ENCODE measurements around the gene EPHB3. TPM values are rescaled to one million over a fixed set of nuclear protein-coding genes. Genes with fewer than 3 reads are reported as not detected.
A peak's percentile ranks its signal among the peaks of the same experiment; 100 is the strongest.

Gene EPHB3
- total and polyA plus RNA-seq, 10 of the 15 experiments (the other 5 are each of a cell fraction or from before 2014, with no cell fraction given): 0.09 TPM; not detected in 9

DNA sequence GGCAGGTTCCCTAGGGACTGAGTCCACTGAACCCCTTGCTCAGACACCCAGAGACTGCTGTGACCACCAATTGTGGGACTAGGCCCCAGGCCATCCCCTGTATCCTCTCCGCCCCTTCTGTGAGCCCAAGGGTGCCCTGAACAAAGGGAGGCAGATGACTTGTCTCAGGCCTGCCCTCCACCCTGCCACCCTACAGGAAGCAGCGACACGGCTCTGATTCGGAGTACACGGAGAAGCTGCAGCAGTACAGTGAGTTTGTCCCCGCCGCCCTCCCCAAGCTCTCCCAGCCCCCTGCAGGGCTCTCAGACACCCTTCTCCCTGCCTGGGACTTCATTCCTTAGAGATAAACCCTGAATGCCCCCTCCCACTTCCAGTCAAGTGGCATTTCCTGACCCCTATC is 16.6 kb downstream of the EPHB3 start:
- Histone ChIP-seq H3K27ac (ENCODE audit: control insufficient read depth, insufficient read depth) (no peak overlapping the region), H2AFZ (ENCODE audit: control insufficient read depth, low read depth, low read length) (no peak overlapping the region), H3K27me3 (replicated peaks in 1 of 2; ENCODE audit: control insufficient read depth in 2 of 2, insufficient read depth in 2 of 2, low read length in 1 of 2) (no peaks in the 10 kb centered on the region; a peak in 2 of 4 replicates), H4K20me1 (ENCODE audit: control insufficient read depth, insufficient read depth) (no peaks in the 10 kb centered on the region), H3K4me3 (no peak overlapping the region), H3K4me2 (ENCODE audit: control insufficient read depth, insufficient read depth) (no peak overlapping the region), H3K36me3 (ENCODE audit: control insufficient read depth in 2 of 2, insufficient read depth in 2 of 2, low read length in 1 of 2) (no peaks in the 10 kb centered on the region), H3K9ac (ENCODE audit: control insufficient read depth, insufficient read depth, low read length) (no peak overlapping the region), H3K9me3 (replicated peaks; ENCODE audit: control insufficient read depth, insufficient read depth, low read length) (no peaks in the 10 kb centered on the region), H3K79me2 (ENCODE audit: control insufficient read depth, insufficient read depth, low read length) (no peaks in the 10 kb centered on the region), H3K4me1 (ENCODE audit: control insufficient read depth, insufficient read depth, low read length) (no peaks in the 10 kb centered on the region)
- no peak for DNase-seq (ENCODE audit: low read depth, low spot score)
- 42% methylated on average over 7 of the region's 7 CpGs for WGBS (ENCODE audit: insufficient coverage, insufficient replicate concordance, low lambda C conversion rate, missing lambda C conversion rate)
- peak; percentile 56 for ATAC-seq
- CTCF ChIA-PET: interaction anchor here (1.0 kb wide), 1 partner anchor 17 kb away, joined by 3 read pairs; the partner anchor contains the start of gene EPHB3
- POLR2A ChIA-PET: no interaction called here
- no peak for FAIRE-seq
- TF ChIP-seq TARDBP (IDR thresholded peaks at IDR 0.05; ENCODE audit: borderline replicate concordance) (no peak), E2F4 (IDR thresholded peaks at IDR 0.05; ENCODE audit: low read depth, low read length) (no peak), POLR2AphosphoS2 (IDR thresholded peaks at IDR 0.05; ENCODE audit: low read depth, low read length) (no peak), GABPA (IDR thresholded peaks at IDR 0.05; ENCODE audit: low read depth) (no peak), YBX1 (IDR thresholded peaks at IDR 0.05) (no peak), BCL11A (IDR thresholded peaks at IDR 0.05; ENCODE audit: low read depth, low read length) (no peak), SIN3A (IDR thresholded peaks at IDR 0.05; ENCODE audit: low read depth, low read length) (no peak), CBX5 (IDR thresholded peaks at IDR 0.05; ENCODE audit: low read depth) (no peak)
- TF ChIP-seq, protein P1, sequence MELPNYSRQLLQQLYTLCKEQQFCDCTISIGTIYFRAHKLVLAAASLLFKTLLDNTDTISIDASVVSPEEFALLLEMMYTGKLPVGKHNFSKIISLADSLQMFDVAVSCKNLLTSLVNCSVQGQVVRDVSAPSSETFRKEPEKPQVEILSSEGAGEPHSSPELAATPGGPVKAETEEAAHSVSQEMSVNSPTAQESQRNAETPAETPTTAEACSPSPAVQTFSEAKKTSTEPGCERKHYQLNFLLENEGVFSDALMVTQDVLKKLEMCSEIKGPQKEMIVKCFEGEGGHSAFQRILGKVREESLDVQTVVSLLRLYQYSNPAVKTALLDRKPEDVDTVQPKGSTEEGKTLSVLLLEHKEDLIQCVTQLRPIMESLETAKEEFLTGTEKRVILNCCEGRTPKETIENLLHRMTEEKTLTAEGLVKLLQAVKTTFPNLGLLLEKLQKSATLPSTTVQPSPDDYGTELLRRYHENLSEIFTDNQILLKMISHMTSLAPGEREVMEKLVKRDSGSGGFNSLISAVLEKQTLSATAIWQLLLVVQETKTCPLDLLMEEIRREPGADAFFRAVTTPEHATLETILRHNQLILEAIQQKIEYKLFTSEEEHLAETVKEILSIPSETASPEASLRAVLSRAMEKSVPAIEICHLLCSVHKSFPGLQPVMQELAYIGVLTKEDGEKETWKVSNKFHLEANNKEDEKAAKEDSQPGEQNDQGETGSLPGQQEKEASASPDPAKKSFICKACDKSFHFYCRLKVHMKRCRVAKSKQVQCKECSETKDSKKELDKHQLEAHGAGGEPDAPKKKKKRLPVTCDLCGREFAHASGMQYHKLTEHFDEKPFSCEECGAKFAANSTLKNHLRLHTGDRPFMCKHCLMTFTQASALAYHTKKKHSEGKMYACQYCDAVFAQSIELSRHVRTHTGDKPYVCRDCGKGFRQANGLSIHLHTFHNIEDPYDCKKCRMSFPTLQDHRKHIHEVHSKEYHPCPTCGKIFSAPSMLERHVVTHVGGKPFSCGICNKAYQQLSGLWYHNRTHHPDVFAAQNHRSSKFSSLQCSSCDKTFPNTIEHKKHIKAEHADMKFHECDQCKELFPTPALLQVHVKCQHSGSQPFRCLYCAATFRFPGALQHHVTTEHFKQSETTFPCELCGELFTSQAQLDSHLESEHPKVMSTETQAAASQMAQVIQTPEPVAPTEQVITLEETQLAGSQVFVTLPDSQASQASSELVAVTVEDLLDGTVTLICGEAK (IDR thresholded peaks at IDR 0.05; ENCODE audit: borderline replicate concordance): no peak
- in situ Hi-C loops (cut with MboI): no loop called here
- RAD21 ChIA-PET (ENCODE audit: unreplicated experiment): no interaction called here
- intact Hi-C loops (cut with micrococcal nuclease; ENCODE audit: unreplicated experiment): no loop called here
- SMC1A ChIA-PET (ENCODE audit: uncharacterized antibody, unreplicated experiment): interaction anchor here (1.0 kb wide), 1 partner anchor 362 kb away, joined by 3 read pairs; no protein-coding TSS in a partner anchor
- BruUV-seq (replicated peaks): no TSS peak

Measured in GM12878 (cell line).